HUES48 (cell line): Measurements from ENCODE around the gene HAUS3.

Experiments used
- H3K27ac ChIP-seq: one replicate; pipeline ENCODE4 v1.7.0; 2013; ENCODE audit warnings: low read depth, low read length, inconsistent platforms
- H3K27me3 ChIP-seq: 2 replicates; pipeline ENCODE4 v1.6.1; 2013; ENCODE audit warnings: mild to moderate bottlenecking, low read length; ENCODE audit not compliant: control insufficient read depth, insufficient read depth
- H3K36me3 ChIP-seq: 2 replicates; pipeline ENCODE4 v1.6.1; 2013; ENCODE audit warnings: low read length; ENCODE audit not compliant: control insufficient read depth, insufficient read depth
- H3K4me1 ChIP-seq: 2 replicates; pipeline ENCODE4 v1.6.1; 2013; ENCODE audit warnings: mild to moderate bottlenecking, low read length; ENCODE audit not compliant: control insufficient read depth, insufficient read depth
- H3K4me3 ChIP-seq: 2 replicates; pipeline ENCODE4 v1.5.1; 2013; ENCODE audit warnings: mild to moderate bottlenecking, low read depth, low read length
- H3K9ac ChIP-seq: 2 replicates; pipeline ENCODE4 v1.6.1; 2013; ENCODE audit warnings: mild to moderate bottlenecking, low read depth, low read length, moderate library complexity
- H3K9me3 ChIP-seq: 2 replicates; pipeline ENCODE4 v1.6.1; 2013; ENCODE audit warnings: low read length; ENCODE audit not compliant: control insufficient read depth, insufficient read depth

The HAUS3 gene

DNA sequence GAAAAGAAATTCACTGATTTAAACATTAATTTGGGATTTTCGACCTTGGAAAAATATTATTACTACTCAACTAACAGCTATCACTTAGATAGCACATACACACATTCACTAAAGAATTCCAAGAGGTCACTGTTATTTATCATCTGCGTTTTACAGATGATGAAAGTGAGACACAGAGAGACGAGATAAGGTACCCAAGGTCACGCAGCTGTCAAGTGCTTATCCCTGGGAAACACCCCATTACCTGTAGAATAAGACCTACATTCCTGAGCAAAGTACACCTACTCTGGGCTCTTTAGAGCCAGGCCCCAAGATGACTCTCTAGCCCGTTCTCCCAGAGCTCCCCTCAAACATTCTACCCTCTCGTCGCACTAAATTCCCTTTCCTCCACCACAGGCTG is 48.6 kb downstream of the HAUS3 start:
- no peak overlapping the region for H3K4me3 ChIP-seq
- H3K9ac ChIP-seq, result no peak overlapping the region

DNA sequence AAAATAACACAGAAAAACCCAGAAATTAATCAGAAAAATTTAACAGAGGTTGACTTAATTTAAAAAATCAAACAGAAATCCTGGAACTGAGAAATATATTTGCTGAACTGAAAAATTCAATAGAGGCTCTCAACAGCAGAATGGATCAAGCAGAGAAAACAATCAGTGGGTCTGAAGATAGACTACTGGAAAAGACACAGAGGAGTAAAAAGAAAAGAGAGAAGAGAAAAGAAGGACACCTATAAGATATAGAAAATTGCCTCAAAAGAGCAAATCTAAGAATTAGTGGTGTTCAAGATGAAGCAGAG is 55.1 kb downstream of the HAUS3 start:
- Histone ChIP-seq H3K9ac (no peak overlapping the region), H3K27me3 (no peaks in the 10 kb centered on the region), H3K9me3 (no peaks in the 10 kb centered on the region), H3K27ac (no peak overlapping the region), H3K4me1 (no peaks in the 10 kb centered on the region), H3K4me3 (no peak overlapping the region), H3K36me3 (no peaks in the 10 kb centered on the region)

More for the DNA sequence above, 48.6 kb downstream of the HAUS3 start:
- Histone ChIP-seq H3K36me3 (no peaks in the 10 kb centered on the region), H3K4me1 (no peaks in the 10 kb centered on the region), H3K27me3 (no peaks in the 10 kb centered on the region), H3K27ac (no peak overlapping the region), H3K9me3 (no peaks in the 10 kb centered on the region)

GRCh38 chr4:2186133-2186864 is 55.6 kb downstream of the HAUS3 start:
- no peaks in the 10 kb centered on the region for H3K9me3 ChIP-seq
- H3K27me3 ChIP-seq, result no peaks in the 10 kb centered on the region
- H3K36me3 ChIP-seq, result no peaks in the 10 kb centered on the region
- no peak overlapping the region for H3K4me3 ChIP-seq
- no peaks in the 10 kb centered on the region for H3K4me1 ChIP-seq
- no peak overlapping the region for H3K27ac ChIP-seq
- H3K9ac ChIP-seq, result no peak overlapping the region

DNA sequence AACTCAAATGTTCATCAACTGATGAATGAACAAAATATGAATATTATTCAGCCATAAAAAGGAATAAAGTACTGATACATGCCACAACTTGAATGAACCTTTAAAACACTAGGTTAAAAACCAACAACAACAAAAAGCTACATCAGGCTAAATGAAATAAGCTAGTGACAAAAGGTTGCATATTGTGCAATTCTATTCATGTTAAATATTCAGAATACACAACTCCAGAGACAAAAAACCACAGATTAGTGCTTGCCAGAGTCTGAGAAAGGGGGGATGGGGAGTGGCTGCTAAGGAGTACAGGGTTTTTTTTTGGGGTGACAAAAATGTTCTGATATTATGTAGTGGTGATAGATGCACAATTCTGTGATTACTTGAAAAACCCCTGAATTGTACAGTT is 58.5 kb downstream of the HAUS3 start:
- no peaks in the 10 kb centered on the region for H3K27me3 ChIP-seq
- H3K27ac ChIP-seq, result no peak overlapping the region
- H3K9ac ChIP-seq, result no peak overlapping the region
- H3K36me3 ChIP-seq, result no peaks in the 10 kb centered on the region
- H3K4me3 ChIP-seq, result no peak overlapping the region
- H3K9me3 ChIP-seq, result no peaks in the 10 kb centered on the region
- no peaks in the 10 kb centered on the region for H3K4me1 ChIP-seq

DNA sequence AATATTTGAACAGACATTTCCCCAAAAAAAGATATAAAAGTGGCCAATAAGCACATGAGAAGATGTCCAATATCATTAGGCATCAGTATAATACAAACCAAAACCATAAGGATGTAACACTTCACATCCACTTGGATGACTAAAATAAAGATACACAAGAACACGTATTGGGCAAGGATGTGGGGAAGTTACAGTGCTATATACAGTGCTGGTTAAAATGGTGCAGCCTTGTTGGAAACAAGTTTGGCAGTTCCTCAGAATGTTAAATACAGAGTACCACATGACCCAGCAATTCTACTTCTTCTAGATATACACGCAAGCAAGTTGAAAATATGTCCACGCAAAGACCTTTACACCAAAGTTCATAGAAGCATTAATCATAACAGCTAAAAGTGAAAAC is 58.9 kb downstream of the HAUS3 start:
- Histone ChIP-seq H3K27me3 (no peaks in the 10 kb centered on the region), H3K4me1 (no peaks in the 10 kb centered on the region), H3K9me3 (no peaks in the 10 kb centered on the region), H3K27ac (no peak overlapping the region), H3K36me3 (no peaks in the 10 kb centered on the region), H3K4me3 (no peak overlapping the region), H3K9ac (no peak overlapping the region)

GRCh38 chr4:2180410-2180809 is 61.5 kb downstream of the HAUS3 start:
- Histone ChIP-seq H3K36me3 (no peaks in the 10 kb centered on the region), H3K27ac (no peak overlapping the region), H3K9me3 (no peaks in the 10 kb centered on the region)

DNA sequence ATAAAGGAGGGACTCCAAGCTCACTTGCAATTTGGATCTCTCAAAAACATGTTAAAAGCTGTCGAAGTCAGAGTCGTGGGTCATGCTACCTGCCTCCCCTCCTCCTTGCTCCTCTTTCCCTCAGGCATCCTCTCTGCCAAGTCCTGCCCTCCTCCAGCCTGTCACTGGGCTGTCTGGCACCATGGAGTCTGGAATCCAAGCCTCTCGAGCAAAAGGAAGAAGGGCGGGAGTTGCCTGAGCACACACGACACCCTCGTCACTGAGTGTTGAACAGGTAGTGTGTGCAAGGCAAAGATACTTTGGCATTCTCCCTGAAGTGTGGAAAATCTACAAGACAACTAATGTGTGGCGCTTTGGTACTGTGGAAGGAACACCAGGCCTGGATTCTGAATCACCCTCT is 62.2 kb downstream of the HAUS3 start:
- Histone ChIP-seq H3K4me3 (no peak overlapping the region), H3K4me1 (no peaks in the 10 kb centered on the region), H3K27me3 (no peaks in the 10 kb centered on the region), H3K36me3 (no peaks in the 10 kb centered on the region), H3K27ac (no peak overlapping the region), H3K9ac (no peak overlapping the region), H3K9me3 (no peaks in the 10 kb centered on the region)

More at GRCh38 chr4:2180410-2180809, 61.5 kb downstream of the HAUS3 start:
- Histone ChIP-seq H3K4me1 (no peaks in the 10 kb centered on the region), H3K27me3 (no peaks in the 10 kb centered on the region), H3K9ac (no peak overlapping the region), H3K4me3 (no peak overlapping the region)

DNA sequence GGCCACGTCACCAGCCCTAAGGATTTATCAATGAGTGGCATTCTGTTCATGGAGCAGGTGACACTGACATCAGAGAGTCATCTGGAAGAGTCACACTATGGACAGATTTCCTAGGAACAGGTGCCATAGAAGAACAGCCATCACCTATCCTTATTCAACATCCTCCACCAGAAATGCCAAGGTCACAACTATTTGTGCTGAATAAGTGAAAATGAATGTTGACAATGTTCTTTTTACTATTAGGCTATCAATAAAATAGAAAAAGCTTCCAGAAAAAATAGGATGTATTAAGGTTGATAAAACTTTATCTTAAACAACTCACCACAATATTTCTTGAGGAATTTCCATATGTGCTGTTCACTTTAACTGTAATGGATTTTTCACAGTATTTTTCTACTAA is 62.9 kb downstream of the HAUS3 start:
- Histone ChIP-seq H3K9ac (no peak overlapping the region), H3K9me3 (no peaks in the 10 kb centered on the region), H3K4me3 (no peak overlapping the region), H3K36me3 (no peaks in the 10 kb centered on the region), H3K4me1 (no peaks in the 10 kb centered on the region), H3K27me3 (no peaks in the 10 kb centered on the region), H3K27ac (no peak overlapping the region)
